IMR-90 (cell line): ENCODE measurements around the gene CLPTM1. TPM values are rescaled to one million over a fixed set of nuclear protein-coding genes. Genes with fewer than 3 reads are reported as not detected.

ENCODE experiments used
- ATAC-seq: fragments of 200-7000 bp; cut with Tn5 transposase; 2 replicates; pipeline ENCODE4 v1.9.1; 2020; ENCODE audit warnings: low read depth, mild to moderate bottlenecking, moderate library complexity
- BruUV-seq: library from RNA; stranded (reverse); fragments of 400-500 nt; replicated peaks from 2 replicates; lab custom pipeline; 2021; lab: Mats Ljungman, UMichigan
- CTCF ChIA-PET: fragments of 300-600 bp; formaldehyde crosslinking; extraction: SDS; loops from one replicate; lab custom pipeline; 2021; ENCODE audit warnings: antibody characterized with exemption; lab: Yijun Ruan, JAX
- POLR2A ChIA-PET: fragments of 300-600 bp; sonication (Branson Sonifier 250); formaldehyde crosslinking; loops from one replicate; lab custom pipeline; 2022; ENCODE audit warnings: antibody characterized with exemption; ENCODE audit not compliant: unreplicated experiment; lab: Charles Lee
- DNase-seq: peaks from one replicate; pipeline ENCODE4 v3.0.0; 2013
- H2AFZ ChIP-seq: replicated peaks from 2 replicates; pipeline ENCODE3; 2013; ENCODE audit warnings: low read length, mild to moderate bottlenecking; ENCODE audit not compliant: poor library complexity
- H2AK5ac ChIP-seq: 2 replicates; pipeline ENCODE4 v1.6.1; 2013; ENCODE audit warnings: low read depth, low read length, inconsistent platforms
- H2AK9ac ChIP-seq: replicated peaks from 2 replicates; pipeline ENCODE3; 2013; ENCODE audit warnings: mild to moderate bottlenecking, low read depth, low read length, moderate library complexity; ENCODE audit not compliant: poor library complexity
- H2BK120ac ChIP-seq: 2 replicates; pipeline ENCODE4 v1.6.1; 2013; ENCODE audit warnings: low read depth, low read length, inconsistent platforms
- H2BK15ac ChIP-seq: 3 replicates; pipeline ENCODE4 v1.6.1; 2013; ENCODE audit warnings: low read depth, low read length, inconsistent platforms
- H2BK20ac ChIP-seq: 2 replicates; pipeline ENCODE4 v1.6.1; 2013; ENCODE audit warnings: low read depth, mild to moderate bottlenecking, inconsistent platforms, low read length, moderate library complexity
- H2BK5ac ChIP-seq: 2 replicates; pipeline ENCODE4 v1.6.1; 2013; ENCODE audit warnings: mild to moderate bottlenecking, low read depth, low read length, inconsistent platforms; ENCODE audit not compliant: poor library complexity, severe bottlenecking
- H3K14ac ChIP-seq: replicated peaks from 2 replicates; pipeline ENCODE4 v1.6.1; 2013; ENCODE audit warnings: low read depth, low read length, inconsistent platforms
- H3K18ac ChIP-seq: 2 replicates; pipeline ENCODE4 v1.6.1; 2013; ENCODE audit warnings: low read depth, low read length, control low read depth
- H3K23ac ChIP-seq: 2 replicates; pipeline ENCODE4 v1.6.1; 2013; ENCODE audit warnings: low read depth, low read length, inconsistent platforms
- H3K27ac ChIP-seq: 2 replicates; pipeline ENCODE4 v1.5.1; 2013; ENCODE audit warnings: mild to moderate bottlenecking, control low read depth, low read length; ENCODE audit not compliant: insufficient read depth
- H3K27me3 ChIP-seq: 2 replicates; pipeline ENCODE4 v1.6.1; 2013; ENCODE audit warnings: low read length; ENCODE audit not compliant: control insufficient read depth, insufficient read depth
- H3K36me3 ChIP-seq: 2 replicates; pipeline ENCODE4 v1.6.1; 2013; ENCODE audit warnings: low read length, mixed read lengths; ENCODE audit not compliant: control insufficient read depth, insufficient read depth
- H3K4ac ChIP-seq: 2 replicates; pipeline ENCODE4 v1.6.1; 2013; ENCODE audit warnings: low read depth, low read length, inconsistent platforms
- H3K4me1 ChIP-seq: 2 replicates; pipeline ENCODE4 v1.6.1; 2013; ENCODE audit warnings: low read length, mixed read lengths; ENCODE audit not compliant: control insufficient read depth, insufficient read depth
- H3K4me2 ChIP-seq: 2 replicates; pipeline ENCODE4 v1.6.1; 2013; ENCODE audit warnings: low read depth, mild to moderate bottlenecking, control low read depth, low read length, moderate library complexity
- H3K4me3 ChIP-seq: 2 replicates; pipeline ENCODE4 v1.5.1; 2013; ENCODE audit warnings: low read depth, mild to moderate bottlenecking, control low read depth, low read length, moderate library complexity; ENCODE audit not compliant: insufficient read depth
- H3K56ac ChIP-seq: 2 replicates; pipeline ENCODE4 v1.6.1; 2013; ENCODE audit warnings: low read length, inconsistent platforms; ENCODE audit not compliant: insufficient read depth; ENCODE audit errors: extremely low read depth
- H3K79me1 ChIP-seq, 2 experiments: 2 replicates each; pipeline ENCODE4 v1.6.1; 2013; ENCODE audit warnings: low read length in 2 of 2, inconsistent platforms in 1 of 2, low read depth in 1 of 2
- H3K9ac ChIP-seq: 2 replicates; pipeline ENCODE4 v1.6.1; 2013; ENCODE audit warnings: low read depth, low read length, control low read depth
- H3K9me1 ChIP-seq: 2 replicates; pipeline ENCODE4 v1.6.1; 2013; ENCODE audit warnings: low read length, inconsistent platforms; ENCODE audit not compliant: insufficient read depth
- H3K9me3 ChIP-seq: 2 replicates; pipeline ENCODE4 v1.6.1; 2013; ENCODE audit warnings: low read length; ENCODE audit not compliant: control insufficient read depth, insufficient read depth
- H4K20me1 ChIP-seq: 2 replicates; pipeline ENCODE4 v1.6.1; 2013; ENCODE audit warnings: low read length, inconsistent platforms; ENCODE audit not compliant: insufficient read depth
- H4K5ac ChIP-seq: 2 replicates; pipeline ENCODE4 v1.6.1; 2013; ENCODE audit warnings: mild to moderate bottlenecking, low read depth, low read length, control low read depth
- H4K8ac ChIP-seq, 2 experiments: 2 replicates each; pipeline ENCODE4 v1.6.1; 2013; ENCODE audit warnings: low read depth in 2 of 2, low read length in 2 of 2, control low read depth in 1 of 2, inconsistent platforms in 1 of 2
- H4K91ac ChIP-seq: 2 replicates; pipeline ENCODE4 v1.6.1; 2013; ENCODE audit warnings: low read depth, low read length, inconsistent platforms; ENCODE audit not compliant: insufficient read depth
- CHD1 ChIP-seq: IDR thresholded peaks from 2 replicates; pipeline ENCODE4 v1.6.1; 2012; ENCODE audit warnings: low read depth, low read length, improper control_type of control experiment
- MAFK ChIP-seq: IDR thresholded peaks from 2 replicates; pipeline ENCODE4 v1.6.1; 2012; ENCODE audit warnings: low read depth, low read length, improper control_type of control experiment
- MAZ ChIP-seq: IDR thresholded peaks from 2 replicates; pipeline ENCODE4 v1.6.1; 2012; ENCODE audit warnings: low read depth, mild to moderate bottlenecking, low read length, improper control_type of control experiment, moderate library complexity, borderline replicate concordance
- WGBS, 2 experiments: methylation state at CpG; one replicate each; pipeline versions ENCODE4 v1.1.5 to v1.1.7; 2013; ENCODE audit warnings: missing lambda C conversion rate in 2 of 2; ENCODE audit not compliant: insufficient read length in 1 of 2; ENCODE audit errors: extremely low coverage in 2 of 2; 5-methylcytosine and 5-hydroxymethylcytosine counted together
- dilution Hi-C: fragments of 300-500 bp; cut with HindIII; formaldehyde crosslinking; loops from one replicate; pipeline ENCODE4 v1.14.3; 2018; ENCODE audit warnings: low sequenced_read_pairs; ENCODE audit not compliant: unreplicated experiment
- in situ Hi-C: fragments of 300-500 bp; cut with MboI; formaldehyde crosslinking; loops from 3 replicates; pipeline ENCODE4 v1.14.3; 2019; ENCODE audit warnings: low sequenced_read_pairs, inconsistent platforms, mixed read lengths
- intact Hi-C: fragments of 100-400 bp; cut with micrococcal nuclease; formaldehyde crosslinking; loops from 2 replicates; pipeline ENCODE4 v1.10.0; 2022
- polyA plus RNA-seq, 3 experiments: library from polyadenylated mRNA; depleted of rRNA; stranded (reverse); fragments of >200 nt; gene quantifications; 2 replicates each; pipeline ENCODE4 v1.2.3, GENCODE V29; 2012; ENCODE audit warnings: low replicate concordance in 1 of 3
- total RNA-seq: library from RNA; depleted of rRNA; stranded (reverse); fragments of >200 nt; gene quantifications from 2 replicates; pipeline ENCODE4 v1.2.3, GENCODE V29; 2012
- TF ChIP-seq, protein P1 (sequence below): conservative IDR thresholded peaks from 2 replicates; pipeline ENCODE4 v1.5.1; 2012; ENCODE audit warnings: mild to moderate bottlenecking, low read depth, low read length, improper control_type of control experiment
- TF ChIP-seq, protein P2 (sequence below): fragments of 150-350 bp; IDR thresholded peaks from 2 replicates; pipeline ENCODE4 v1.6.1; 2017; ENCODE audit warnings: mild to moderate bottlenecking, antibody characterized with exemption, low read length, low read depth

CLPTM1 gene
- total and polyA plus RNA-seq, 2 of the 4 experiments (the other 2 are of a cell fraction): 23.8 to 88.8 TPM

DNA sequence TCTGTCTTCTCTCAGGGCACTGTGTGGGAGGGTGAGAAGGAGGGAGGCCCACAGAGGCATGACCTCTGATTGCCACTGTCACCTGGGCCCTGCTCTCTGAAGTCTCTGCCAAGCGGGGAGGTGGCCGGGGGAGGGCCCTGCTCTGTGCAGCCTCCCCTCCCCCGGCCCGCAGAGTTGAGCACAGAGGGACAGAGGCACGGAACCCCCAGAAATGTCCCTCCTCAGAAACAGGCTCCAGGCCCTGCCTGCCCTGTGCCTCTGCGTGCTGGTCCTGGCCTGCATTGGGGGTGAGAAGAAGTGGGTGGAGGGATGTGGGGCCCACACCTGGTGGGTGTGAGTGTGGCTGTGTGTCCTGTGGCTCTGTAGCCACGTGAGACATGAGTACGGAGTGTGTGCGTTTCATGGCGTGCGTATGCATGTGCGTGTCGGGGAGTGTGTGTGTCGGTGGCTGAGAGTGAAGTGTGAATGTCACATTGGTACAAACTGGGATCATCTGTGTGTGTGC lies 13.1 kb upstream of the CLPTM1 start, which contains the start of gene APOC4:
Gene APOC4, plus strand, starts transcription at position 171 of the 505 bp plus-strand sequence. Its CDS starts 41 bp downstream, at position 212.
- TF ChIP-seq MAZ: no peak
- TF ChIP-seq MAFK: no peak
- TF ChIP-seq, protein P1, sequence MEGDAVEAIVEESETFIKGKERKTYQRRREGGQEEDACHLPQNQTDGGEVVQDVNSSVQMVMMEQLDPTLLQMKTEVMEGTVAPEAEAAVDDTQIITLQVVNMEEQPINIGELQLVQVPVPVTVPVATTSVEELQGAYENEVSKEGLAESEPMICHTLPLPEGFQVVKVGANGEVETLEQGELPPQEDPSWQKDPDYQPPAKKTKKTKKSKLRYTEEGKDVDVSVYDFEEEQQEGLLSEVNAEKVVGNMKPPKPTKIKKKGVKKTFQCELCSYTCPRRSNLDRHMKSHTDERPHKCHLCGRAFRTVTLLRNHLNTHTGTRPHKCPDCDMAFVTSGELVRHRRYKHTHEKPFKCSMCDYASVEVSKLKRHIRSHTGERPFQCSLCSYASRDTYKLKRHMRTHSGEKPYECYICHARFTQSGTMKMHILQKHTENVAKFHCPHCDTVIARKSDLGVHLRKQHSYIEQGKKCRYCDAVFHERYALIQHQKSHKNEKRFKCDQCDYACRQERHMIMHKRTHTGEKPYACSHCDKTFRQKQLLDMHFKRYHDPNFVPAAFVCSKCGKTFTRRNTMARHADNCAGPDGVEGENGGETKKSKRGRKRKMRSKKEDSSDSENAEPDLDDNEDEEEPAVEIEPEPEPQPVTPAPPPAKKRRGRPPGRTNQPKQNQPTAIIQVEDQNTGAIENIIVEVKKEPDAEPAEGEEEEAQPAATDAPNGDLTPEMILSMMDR: no peak
- no peak for TF ChIP-seq CHD1
- TF ChIP-seq, protein P2, sequence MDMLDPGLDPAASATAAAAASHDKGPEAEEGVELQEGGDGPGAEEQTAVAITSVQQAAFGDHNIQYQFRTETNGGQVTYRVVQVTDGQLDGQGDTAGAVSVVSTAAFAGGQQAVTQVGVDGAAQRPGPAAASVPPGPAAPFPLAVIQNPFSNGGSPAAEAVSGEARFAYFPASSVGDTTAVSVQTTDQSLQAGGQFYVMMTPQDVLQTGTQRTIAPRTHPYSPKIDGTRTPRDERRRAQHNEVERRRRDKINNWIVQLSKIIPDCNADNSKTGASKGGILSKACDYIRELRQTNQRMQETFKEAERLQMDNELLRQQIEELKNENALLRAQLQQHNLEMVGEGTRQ: no peak
- intact Hi-C loops (no loop called here), in situ Hi-C loops (no loop called here), dilution Hi-C loops (no loop called here)
- Histone ChIP-seq H3K27ac (no peak within 1 kb of the TSS), H3K4me2 (no peak within 1 kb of the TSS), H3K4me1 (no peaks in the 10 kb centered on the region), H4K8ac (no peak within 1 kb of the TSS), H2AFZ (peak within 1 kb of the TSS; percentile 5), H4K20me1 (no peaks in the 10 kb centered on the region), H2BK120ac (no peak within 1 kb of the TSS), H3K4ac (no peak within 1 kb of the TSS), H2BK5ac (no peak within 1 kb of the TSS), H3K23ac (no peak within 1 kb of the TSS), H3K9me1 (no peaks in the 10 kb centered on the region), H2AK5ac (no peak within 1 kb of the TSS), H2BK20ac (no peak within 1 kb of the TSS), H4K5ac (no peak within 1 kb of the TSS), H3K9me3 (no peaks in the 10 kb centered on the region), H4K91ac (no peak within 1 kb of the TSS), H3K36me3 (no peaks in the 10 kb centered on the region), H3K27me3 (peaks cover 6% of the 10 kb centered on the region; the same call in 1 of the 2 replicates), H2AK9ac (no peak within 1 kb of the TSS), H3K18ac (no peak within 1 kb of the TSS), H3K9ac (no peak within 1 kb of the TSS), H3K4me3 (no peak within 1 kb of the TSS), H3K56ac (no peak within 1 kb of the TSS), H2BK15ac (no peak within 1 kb of the TSS), H3K14ac (no peak within 1 kb of the TSS), H3K79me1 (no peaks in the 10 kb centered on the region)
- POLR2A ChIA-PET: no interaction called here
- no peak for DNase-seq
- no peak for ATAC-seq
- 94% methylated on average over 7 of the region's 14 CpGs; no CpG with 5 or more reads in 1 of the 2 experiments for WGBS, 2 experiments
- BruUV-seq: no TSS peak
- CTCF ChIA-PET: no interaction called here
